ENCODE measurements around the gene GPR137.

The GPR137 gene

DNA sequence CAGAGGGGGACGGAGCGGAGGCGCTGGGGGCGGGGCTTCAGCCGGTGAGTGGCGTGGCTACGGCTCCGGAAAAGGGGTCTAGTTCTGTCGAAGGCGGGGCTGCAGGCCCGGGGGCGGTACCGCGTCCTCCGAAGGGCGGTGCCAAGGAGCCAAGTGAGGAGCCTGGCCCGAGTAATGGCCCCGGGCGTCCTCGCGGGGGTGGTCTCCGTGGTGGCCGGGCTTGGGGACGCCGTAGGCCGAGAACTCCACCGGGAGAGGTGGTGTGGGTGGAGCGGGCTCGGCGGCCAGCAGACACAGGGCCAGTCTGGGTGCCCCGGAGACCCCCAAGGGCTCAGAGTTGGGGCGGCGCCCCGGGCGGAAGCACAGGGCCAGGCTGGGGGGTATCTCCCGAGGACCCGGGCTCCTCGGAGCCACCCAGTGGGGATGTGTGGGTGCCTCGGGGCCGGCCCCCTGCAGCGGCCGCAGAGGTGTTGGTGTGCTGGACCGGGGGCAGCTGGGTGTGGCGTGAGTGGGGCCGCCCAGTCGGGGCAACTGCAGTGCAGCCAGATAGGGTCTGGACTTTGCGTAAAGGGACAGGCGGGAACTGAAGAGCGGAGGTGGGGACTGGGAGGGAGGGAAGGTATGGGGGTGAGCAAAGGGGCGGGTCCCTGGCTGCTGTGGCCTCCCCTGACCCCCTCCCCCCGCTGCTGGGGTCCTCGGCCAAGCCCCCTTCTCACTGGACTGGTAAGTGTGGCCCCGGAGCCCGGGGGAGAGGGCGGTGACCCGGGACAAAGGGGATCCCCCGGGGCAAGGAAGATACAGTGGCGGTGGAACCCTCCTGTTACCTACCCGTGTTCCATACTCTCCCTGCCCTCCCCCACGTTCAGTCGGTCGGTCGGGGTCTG lies 43.9 kb upstream of the GPR137 start (continued):
- TF ChIP-seq ZNF76 (tag by site-specific recombination; IDR thresholded peaks at IDR 0.05; ENCODE audit: borderline replicate concordance, low read depth) (peak; percentile 30; the same call in 1 of the 2 replicates), ZNF677 (tag by site-specific recombination; IDR thresholded peaks at IDR 0.05) (no peak), ZBTB8A (tag by site-specific recombination; IDR thresholded peaks at IDR 0.05) (peak; percentile 36), ZNF398 (tag by site-specific recombination; IDR thresholded peaks at IDR 0.05) (0 out of 2 replicates have a peak, but pooled peaks have one; percentile 58), ZNF239 (tag by site-specific recombination; IDR thresholded peaks at IDR 0.05) (no peak), GLIS2 (tag by site-specific recombination; IDR thresholded peaks at IDR 0.05) (peak; percentile 99), TSHZ1 (tag by site-specific recombination; IDR thresholded peaks at IDR 0.05; ENCODE audit: borderline replicate concordance) (no peak), HIC1 (tag by site-specific recombination; IDR thresholded peaks at IDR 0.05) (peak; percentile 56; the same call in 1 of the 2 replicates), ZBTB10 (tag by site-specific recombination; IDR thresholded peaks at IDR 0.05) (peak; percentile 34; the same call in 1 of the 2 replicates), KLF8 (tag by site-specific recombination; IDR thresholded peaks at IDR 0.05) (0 out of 2 replicates have a peak, but pooled peaks have one; percentile 42), ATF2 (tag by site-specific recombination; IDR thresholded peaks at IDR 0.05; ENCODE audit: low read depth) (no peak), YY2 (tag by site-specific recombination; IDR thresholded peaks at IDR 0.05) (no peak), KLF9 (tag by site-specific recombination; IDR thresholded peaks at IDR 0.05; ENCODE audit: low read depth) (no peak; the same call in none of the 2 replicates), SP3 (tag by site-specific recombination; IDR thresholded peaks at IDR 0.05) (peak; percentile 67), ZNF701 (tag by site-specific recombination; IDR thresholded peaks at IDR 0.05) (no peak), ZSCAN16 (tag by site-specific recombination; IDR thresholded peaks at IDR 0.05) (no peak)
- TF ChIP-seq, protein P1, sequence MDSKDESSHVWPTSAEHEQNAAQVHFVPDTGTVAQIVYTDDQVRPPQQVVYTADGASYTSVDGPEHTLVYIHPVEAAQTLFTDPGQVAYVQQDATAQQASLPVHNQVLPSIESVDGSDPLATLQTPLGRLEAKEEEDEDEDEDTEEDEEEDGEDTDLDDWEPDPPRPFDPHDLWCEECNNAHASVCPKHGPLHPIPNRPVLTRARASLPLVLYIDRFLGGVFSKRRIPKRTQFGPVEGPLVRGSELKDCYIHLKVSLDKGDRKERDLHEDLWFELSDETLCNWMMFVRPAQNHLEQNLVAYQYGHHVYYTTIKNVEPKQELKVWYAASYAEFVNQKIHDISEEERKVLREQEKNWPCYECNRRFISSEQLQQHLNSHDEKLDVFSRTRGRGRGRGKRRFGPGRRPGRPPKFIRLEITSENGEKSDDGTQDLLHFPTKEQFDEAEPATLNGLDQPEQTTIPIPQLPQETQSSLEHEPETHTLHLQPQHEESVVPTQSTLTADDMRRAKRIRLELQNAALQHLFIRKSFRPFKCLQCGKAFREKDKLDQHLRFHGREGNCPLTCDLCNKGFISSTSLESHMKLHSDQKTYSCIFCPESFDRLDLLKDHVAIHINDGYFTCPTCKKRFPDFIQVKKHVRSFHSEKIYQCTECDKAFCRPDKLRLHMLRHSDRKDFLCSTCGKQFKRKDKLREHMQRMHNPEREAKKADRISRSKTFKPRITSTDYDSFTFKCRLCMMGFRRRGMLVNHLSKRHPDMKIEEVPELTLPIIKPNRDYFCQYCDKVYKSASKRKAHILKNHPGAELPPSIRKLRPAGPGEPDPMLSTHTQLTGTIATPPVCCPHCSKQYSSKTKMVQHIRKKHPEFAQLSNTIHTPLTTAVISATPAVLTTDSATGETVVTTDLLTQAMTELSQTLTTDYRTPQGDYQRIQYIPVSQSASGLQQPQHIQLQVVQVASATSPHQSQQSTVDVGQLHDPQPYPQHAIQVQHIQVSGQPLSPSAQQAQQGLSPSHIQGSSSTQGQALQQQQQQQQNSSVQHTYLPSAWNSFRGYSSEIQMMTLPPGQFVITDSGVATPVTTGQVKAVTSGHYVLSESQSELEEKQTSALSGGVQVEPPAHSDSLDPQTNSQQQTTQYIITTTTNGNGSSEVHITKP (tag by site-specific recombination; IDR thresholded peaks at IDR 0.05): peak; percentile 78
- TF ChIP-seq, protein P2, sequence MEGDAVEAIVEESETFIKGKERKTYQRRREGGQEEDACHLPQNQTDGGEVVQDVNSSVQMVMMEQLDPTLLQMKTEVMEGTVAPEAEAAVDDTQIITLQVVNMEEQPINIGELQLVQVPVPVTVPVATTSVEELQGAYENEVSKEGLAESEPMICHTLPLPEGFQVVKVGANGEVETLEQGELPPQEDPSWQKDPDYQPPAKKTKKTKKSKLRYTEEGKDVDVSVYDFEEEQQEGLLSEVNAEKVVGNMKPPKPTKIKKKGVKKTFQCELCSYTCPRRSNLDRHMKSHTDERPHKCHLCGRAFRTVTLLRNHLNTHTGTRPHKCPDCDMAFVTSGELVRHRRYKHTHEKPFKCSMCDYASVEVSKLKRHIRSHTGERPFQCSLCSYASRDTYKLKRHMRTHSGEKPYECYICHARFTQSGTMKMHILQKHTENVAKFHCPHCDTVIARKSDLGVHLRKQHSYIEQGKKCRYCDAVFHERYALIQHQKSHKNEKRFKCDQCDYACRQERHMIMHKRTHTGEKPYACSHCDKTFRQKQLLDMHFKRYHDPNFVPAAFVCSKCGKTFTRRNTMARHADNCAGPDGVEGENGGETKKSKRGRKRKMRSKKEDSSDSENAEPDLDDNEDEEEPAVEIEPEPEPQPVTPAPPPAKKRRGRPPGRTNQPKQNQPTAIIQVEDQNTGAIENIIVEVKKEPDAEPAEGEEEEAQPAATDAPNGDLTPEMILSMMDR (tag by site-specific recombination; IDR thresholded peaks at IDR 0.05): peak; percentile 42; the same call in 1 of the 2 replicates
